H9 (cell line): ENCODE data around the gene KIRREL3. TPM values are rescaled to one million over a fixed set of nuclear protein-coding genes. Genes with fewer than 3 reads are reported as not detected.
"Not testable (repeated sequence)": the region's sequence is repeated elsewhere in the genome, so short reads cannot be mapped to it uniquely, and the experiment has no call there.

Experiments used
- DNase-seq: peaks from one replicate; pipeline ENCODE4 v3.0.0-alpha.2; 2017
- H2AFZ ChIP-seq: one replicate; pipeline ENCODE4 v1.6.1; 2013; ENCODE audit warnings: mild to moderate bottlenecking, low read length, control low read depth, moderate library complexity
- H2AK5ac ChIP-seq: 2 replicates; pipeline ENCODE4 v1.6.1; 2013; ENCODE audit warnings: low read length, control low read depth, mixed read lengths; ENCODE audit not compliant: insufficient read length
- H2BK120ac ChIP-seq: one replicate; pipeline ENCODE4 v1.6.1; 2013; ENCODE audit warnings: low read depth, mild to moderate bottlenecking, low read length, control low read depth, inconsistent platforms; ENCODE audit not compliant: poor library complexity, severe bottlenecking
- H2BK12ac ChIP-seq: 2 replicates; pipeline ENCODE4 v1.6.1; 2013; ENCODE audit warnings: low read length, control low read depth, mixed read lengths, low read depth; ENCODE audit not compliant: insufficient read length
- H2BK15ac ChIP-seq: 2 replicates; pipeline ENCODE4 v1.6.1; 2013; ENCODE audit warnings: low read depth, low read length, control low read depth
- H2BK20ac ChIP-seq: one replicate; pipeline ENCODE4 v1.6.1; 2013; ENCODE audit warnings: low read depth, mild to moderate bottlenecking, low read length, control low read depth, inconsistent platforms; ENCODE audit not compliant: poor library complexity, severe bottlenecking
- H2BK5ac ChIP-seq: 2 replicates; pipeline ENCODE4 v1.6.1; 2013; ENCODE audit warnings: low read length, control low read depth, mixed read lengths; ENCODE audit not compliant: insufficient read length
- H3K14ac ChIP-seq: 2 replicates; pipeline ENCODE4 v1.6.1; 2013; ENCODE audit warnings: low read length, control low read depth; ENCODE audit not compliant: insufficient read depth
- H3K18ac ChIP-seq: 2 replicates; pipeline ENCODE4 v1.6.1; 2013; ENCODE audit warnings: low read depth, mild to moderate bottlenecking, mixed read lengths, low read length, control low read depth; ENCODE audit not compliant: insufficient read length
- H3K23ac ChIP-seq: 2 replicates; pipeline ENCODE4 v1.6.1; 2013; ENCODE audit warnings: low read length, control low read depth, mixed read lengths, low read depth; ENCODE audit not compliant: insufficient read length
- H3K23me2 ChIP-seq: 2 replicates; pipeline ENCODE4 v1.6.1; 2013; ENCODE audit warnings: low read depth, mild to moderate bottlenecking, mixed read lengths, low read length, control low read depth; ENCODE audit not compliant: insufficient read length, poor library complexity, severe bottlenecking
- H3K27ac ChIP-seq: 2 replicates; pipeline ENCODE4 v1.5.1; 2013; ENCODE audit warnings: low read length, control low read depth, mixed read lengths, low read depth; ENCODE audit not compliant: insufficient read length
- H3K27me3 ChIP-seq: 2 replicates; pipeline ENCODE4 v1.6.1; 2013; ENCODE audit warnings: low read length, control low read depth, inconsistent platforms; ENCODE audit not compliant: insufficient read depth
- H3K4ac ChIP-seq: 2 replicates; pipeline ENCODE4 v1.6.1; 2013; ENCODE audit warnings: low read depth, mild to moderate bottlenecking, control low read depth, inconsistent platforms, low read length, moderate library complexity
- H3K4me1 ChIP-seq: 2 replicates; pipeline ENCODE4 v1.6.1; 2013; ENCODE audit warnings: low read length, control low read depth, inconsistent platforms; ENCODE audit not compliant: insufficient read depth
- H3K4me2 ChIP-seq: 2 replicates; pipeline ENCODE4 v1.6.1; 2013; ENCODE audit warnings: low read length, control low read depth, mixed read lengths; ENCODE audit not compliant: insufficient read length, insufficient read depth
- H3K56ac ChIP-seq: 2 replicates; pipeline ENCODE4 v1.6.1; 2013; ENCODE audit warnings: low read depth, mild to moderate bottlenecking, mixed read lengths, low read length, control low read depth; ENCODE audit not compliant: insufficient read length
- H3K79me1 ChIP-seq: 2 replicates; pipeline ENCODE4 v1.6.1; 2013; ENCODE audit warnings: low read depth, mild to moderate bottlenecking, moderate library complexity, low read length, control low read depth, inconsistent platforms; ENCODE audit not compliant: insufficient read depth, poor library complexity, severe bottlenecking
- H3K79me2 ChIP-seq: 2 replicates; pipeline ENCODE4 v1.6.1; 2013; ENCODE audit warnings: low read length, control low read depth, inconsistent platforms; ENCODE audit not compliant: insufficient read depth
- H3K9ac ChIP-seq: 2 replicates; pipeline ENCODE4 v1.6.1; 2013; ENCODE audit warnings: low read length, control low read depth, mixed read lengths; ENCODE audit not compliant: insufficient read length; ENCODE audit errors: extremely low read depth
- H3K9me3 ChIP-seq: one replicate; pipeline ENCODE4 v1.6.1; 2013; ENCODE audit warnings: low read depth, low read length, inconsistent platforms; ENCODE audit not compliant: control insufficient read depth
- H3T11ph ChIP-seq: one replicate; pipeline ENCODE4 v1.6.1; 2013; ENCODE audit warnings: mild to moderate bottlenecking, low read length, control low read depth, inconsistent platforms
- H4K20me1 ChIP-seq: one replicate; pipeline ENCODE4 v1.6.1; 2013; ENCODE audit not compliant: control insufficient read depth, insufficient read length, insufficient read depth
- H4K5ac ChIP-seq: 2 replicates; pipeline ENCODE4 v1.6.1; 2013; ENCODE audit warnings: low read depth, mild to moderate bottlenecking, mixed read lengths, low read length, control low read depth; ENCODE audit not compliant: insufficient read length
- H4K8ac ChIP-seq: replicated peaks from 2 replicates; pipeline ENCODE4 v1.6.1; 2013; ENCODE audit warnings: low read length, control low read depth, mixed read lengths, low read depth; ENCODE audit not compliant: insufficient read length
- H4K91ac ChIP-seq: 2 replicates; pipeline ENCODE4 v1.6.1; 2013; ENCODE audit warnings: low read depth, mild to moderate bottlenecking, moderate library complexity, mixed read lengths, low read length, control low read depth; ENCODE audit not compliant: insufficient read length
- H3K27ac Mint-ChIP-seq, 3 experiments: 2 replicates in 2 of 3; 3 replicates in 1 of 3; pipeline ENCODE4 v1.8.0; 2020 to 2021; ENCODE audit warnings: mixed read lengths in 3 of 3, mild to moderate bottlenecking in 1 of 3, moderate library complexity in 1 of 3
- H3K27me3 Mint-ChIP-seq: 2 replicates; pipeline ENCODE4 v1.8.0; 2021; ENCODE audit warnings: low read depth, mild to moderate bottlenecking, moderate library complexity, mixed read lengths
- H3K36me3 Mint-ChIP-seq, 3 experiments: 2 replicates in 2 of 3; 3 replicates in 1 of 3; pipeline ENCODE4 v1.8.0; 2020 to 2021; ENCODE audit warnings: low read depth in 3 of 3, mixed read lengths in 3 of 3; ENCODE audit not compliant: insufficient read depth in 1 of 3
- H3K4me1 Mint-ChIP-seq, 2 experiments: 2 replicates each; pipeline ENCODE4 v1.8.0; 2020; ENCODE audit warnings: mixed read lengths in 2 of 2
- H3K4me3 Mint-ChIP-seq, 2 experiments: 2 replicates in 1 of 2; 3 replicates in 1 of 2; pipeline ENCODE4 v1.8.0; 2020 to 2021; ENCODE audit warnings: mild to moderate bottlenecking in 2 of 2, mixed read lengths in 2 of 2, moderate library complexity in 1 of 2
- H3K9me3 Mint-ChIP-seq, 2 experiments: 2 replicates in 1 of 2; 3 replicates in 1 of 2; pipeline ENCODE4 v1.8.0; 2020; ENCODE audit warnings: mild to moderate bottlenecking in 2 of 2, mixed read lengths in 2 of 2, moderate library complexity in 1 of 2
- WGBS: extraction: QIAGEN DNeasy Blood & Tissue Kit; methylation state at CpG from one replicate; pipeline ENCODE4 v1.1.7; 2013; ENCODE audit warnings: missing lambda C conversion rate, low lambda C conversion rate, mixed read lengths; ENCODE audit not compliant: insufficient read length; ENCODE audit errors: extremely low coverage; 5-methylcytosine and 5-hydroxymethylcytosine counted together
- total RNA-seq: library from RNA; stranded (reverse); gene quantifications from 2 replicates; pipeline ENCODE4 v1.2.1, GENCODE V29; 2021
- TF ChIP-seq, protein P1 (sequence below): fragments of 200-600 bp; sonication (generic); conservative IDR thresholded peaks from 3 replicates; pipeline ENCODE4 v1.8.0; 2021; ENCODE audit warnings: antibody characterized with exemption, mild to moderate bottlenecking

Gene KIRREL3
- total RNA-seq, 1 experiment from 2014 or later = 0.17 TPM

DNA sequence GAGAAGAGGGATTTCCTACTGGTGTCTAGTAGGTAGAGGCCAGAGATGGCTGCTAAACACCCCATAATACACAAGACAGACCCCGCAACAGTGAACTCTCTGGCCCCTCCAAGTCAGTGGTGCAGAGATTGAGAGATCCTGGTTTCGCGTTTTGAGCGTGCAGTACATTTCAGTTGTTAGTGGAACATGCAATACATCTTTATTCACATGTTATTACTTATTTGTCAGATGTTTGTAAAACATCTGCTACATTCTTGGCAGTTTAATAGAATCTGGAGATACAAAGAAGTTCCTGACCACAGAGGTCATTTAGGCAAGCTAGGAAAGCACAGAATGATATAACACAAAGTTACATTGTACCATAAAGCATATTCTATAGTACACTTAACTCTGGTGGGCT is 603.6 kb downstream of the KIRREL3 start:
- Histone ChIP-seq H3K27me3 (no peaks in the 10 kb centered on the region), H2BK120ac (no peak overlapping the region), H4K91ac (no peak overlapping the region), H3K4ac (no peak overlapping the region), H3K9ac (no peak overlapping the region), H4K5ac (no peak overlapping the region), H2BK5ac (no peak overlapping the region), H3K23me2 (no peaks in the 10 kb centered on the region), H2AK5ac (no peak overlapping the region), H3K14ac (no peak overlapping the region), H3K27ac (no peak overlapping the region), H3K4me1 (no peaks in the 10 kb centered on the region), H3T11ph (no peak overlapping the region), H3K9me3 (no peaks in the 10 kb centered on the region), H2BK15ac (no peak overlapping the region), H3K79me1 (no peaks in the 10 kb centered on the region), H4K20me1 (no peaks in the 10 kb centered on the region), H3K79me2 (no peaks in the 10 kb centered on the region), H2BK20ac (no peak overlapping the region), H3K23ac (no peak overlapping the region), H3K56ac (no peak overlapping the region), H3K18ac (no peak overlapping the region), H3K4me2 (no peak overlapping the region), H4K8ac (no peak overlapping the region), H2BK12ac (no peak overlapping the region), H2AFZ (no peak overlapping the region)
- no CpG with 5 or more reads among the region's 4 CpGs for WGBS
- no peak for DNase-seq
- Mint-ChIP-seq H3K4me1 (peaks cover 6 to 8% of the 10 kb centered on the region in 2 experiments), H3K27ac (peak overlapping the region in 1 of 3 experiments; percentile 42; a peak in 1 of 7 replicates), H3K27me3 (no peaks in the 10 kb centered on the region), H3K4me3 (no peak overlapping the region), H3K9me3 (peaks cover 0 to 2% of the 10 kb centered on the region in 2 experiments; a peak in 2 of 5 replicates), H3K36me3 (peaks cover 0 to 6% (median 0%) of the 10 kb centered on the region in 3 experiments; a peak in 3 of 7 replicates)
- TF ChIP-seq, protein P1, sequence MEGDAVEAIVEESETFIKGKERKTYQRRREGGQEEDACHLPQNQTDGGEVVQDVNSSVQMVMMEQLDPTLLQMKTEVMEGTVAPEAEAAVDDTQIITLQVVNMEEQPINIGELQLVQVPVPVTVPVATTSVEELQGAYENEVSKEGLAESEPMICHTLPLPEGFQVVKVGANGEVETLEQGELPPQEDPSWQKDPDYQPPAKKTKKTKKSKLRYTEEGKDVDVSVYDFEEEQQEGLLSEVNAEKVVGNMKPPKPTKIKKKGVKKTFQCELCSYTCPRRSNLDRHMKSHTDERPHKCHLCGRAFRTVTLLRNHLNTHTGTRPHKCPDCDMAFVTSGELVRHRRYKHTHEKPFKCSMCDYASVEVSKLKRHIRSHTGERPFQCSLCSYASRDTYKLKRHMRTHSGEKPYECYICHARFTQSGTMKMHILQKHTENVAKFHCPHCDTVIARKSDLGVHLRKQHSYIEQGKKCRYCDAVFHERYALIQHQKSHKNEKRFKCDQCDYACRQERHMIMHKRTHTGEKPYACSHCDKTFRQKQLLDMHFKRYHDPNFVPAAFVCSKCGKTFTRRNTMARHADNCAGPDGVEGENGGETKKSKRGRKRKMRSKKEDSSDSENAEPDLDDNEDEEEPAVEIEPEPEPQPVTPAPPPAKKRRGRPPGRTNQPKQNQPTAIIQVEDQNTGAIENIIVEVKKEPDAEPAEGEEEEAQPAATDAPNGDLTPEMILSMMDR = no peak

DNA sequence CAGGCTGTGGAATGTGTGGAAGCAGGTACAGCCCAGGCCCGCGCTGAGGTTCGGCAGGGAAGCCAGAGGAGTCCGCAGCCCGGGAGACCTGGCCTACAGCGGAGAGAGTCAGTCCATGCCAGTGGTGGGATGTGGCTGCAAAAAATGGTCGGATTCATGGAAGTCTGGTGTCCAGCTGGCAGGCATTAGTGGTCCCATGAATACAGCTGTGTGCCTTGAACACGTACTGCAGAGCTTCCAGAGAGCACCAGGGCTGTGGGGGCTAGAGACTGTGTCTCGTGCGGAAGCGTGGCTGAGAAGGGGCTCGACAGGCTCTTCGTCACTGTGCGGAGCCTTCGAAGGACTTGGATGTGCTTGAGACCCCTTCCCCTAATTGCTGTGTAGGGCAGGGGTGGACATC is 604.3 kb downstream of the KIRREL3 start:
- H4K20me1 ChIP-seq, H3K79me2 ChIP-seq, H3K79me1 ChIP-seq, H3K4ac ChIP-seq, H3K9me3 Mint-ChIP-seq, H2AK5ac ChIP-seq, H2BK120ac ChIP-seq, H3K9ac ChIP-seq, H2BK12ac ChIP-seq, H3K4me2 ChIP-seq, H4K8ac ChIP-seq, H3K14ac ChIP-seq, H4K5ac ChIP-seq, DNase-seq, H2BK15ac ChIP-seq, H4K91ac ChIP-seq, H2AFZ ChIP-seq, H3K9me3 ChIP-seq, H3K18ac ChIP-seq, H2BK5ac ChIP-seq, H3T11ph ChIP-seq, H3K4me3 Mint-ChIP-seq, H3K36me3 Mint-ChIP-seq, H3K27me3 Mint-ChIP-seq, H3K27ac ChIP-seq, H3K23ac ChIP-seq, H3K23me2 ChIP-seq, H3K56ac ChIP-seq, H3K27ac Mint-ChIP-seq, H3K4me1 ChIP-seq, H2BK20ac ChIP-seq, H3K27me3 ChIP-seq: not testable (repeated sequence)
- WGBS = no CpG with 5 or more reads among the region's 15 CpGs
- H3K4me1 Mint-ChIP-seq = peaks cover 11 to 15% of the 10 kb centered on the region in 2 experiments
